HG03565 (cell line): ENCODE results near the gene A3GALT2.

Experiments
- ATAC-seq: cut with Tn5 transposase; IDR thresholded peaks from one replicate; pipeline ENCODE4 v1.9.1; 2021; ENCODE audit warnings: mild to moderate bottlenecking, moderate library complexity; ENCODE audit not compliant: unreplicated experiment

The A3GALT2 gene

GRCh38 chr1:33350611-33351280 lies 29.8 kb upstream of the A3GALT2 start:
- ATAC-seq, result no peak

GRCh38 chr1:33349778-33350610 lies 29.1 kb upstream of the A3GALT2 start:
- peak; percentile 58 for ATAC-seq

GRCh38 chr1:33349081-33349759 lies 28.3 kb upstream of the A3GALT2 start:
- ATAC-seq, result peak; percentile 19

- no peak for ATAC-seq
Measured at GRCh38 chr1:33348676-33349080, 27.8 kb upstream of the A3GALT2 start.

GRCh38 chr1:33348194-33348593 lies 27.3 kb upstream of the A3GALT2 start:
- ATAC-seq, result no peak

GRCh38 chr1:33347650-33347992 lies 26.7 kb upstream of the A3GALT2 start:
- no peak for ATAC-seq

GRCh38 chr1:33346927-33347649 lies 26.2 kb upstream of the A3GALT2 start:
- ATAC-seq, result no peak

GRCh38 chr1:33346533-33346926 lies 25.6 kb upstream of the A3GALT2 start:
- ATAC-seq, result no peak

- ATAC-seq, result no peak
Measured at GRCh38 chr1:33344896-33345560, 24.1 kb upstream of the A3GALT2 start.

- ATAC-seq, result no peak
Measured at GRCh38 chr1:33343539-33343938, 22.6 kb upstream of the A3GALT2 start.

GRCh38 chr1:33342041-33342723 lies 21.3 kb upstream of the A3GALT2 start:
- ATAC-seq, result no peak

GRCh38 chr1:33341190-33341589 lies 20.3 kb upstream of the A3GALT2 start:
- no peak for ATAC-seq

GRCh38 chr1:33339413-33339812 lies 18.5 kb upstream of the A3GALT2 start:
- no peak for ATAC-seq

GRCh38 chr1:33338440-33339211 lies 17.7 kb upstream of the A3GALT2 start:
- no peak for ATAC-seq

GRCh38 chr1:33338048-33338439 lies 17.1 kb upstream of the A3GALT2 start:
- ATAC-seq, result no peak

- ATAC-seq, result no peak
Measured at GRCh38 chr1:33337441-33337840, 16.5 kb upstream of the A3GALT2 start.

- no peak for ATAC-seq
Measured at GRCh38 chr1:33336580-33336979, 15.7 kb upstream of the A3GALT2 start.

- no peak for ATAC-seq
Measured at GRCh38 chr1:33335020-33335419, 14.1 kb upstream of the A3GALT2 start.

- no peak for ATAC-seq
Measured at GRCh38 chr1:33334081-33334552, 13.2 kb upstream of the A3GALT2 start.
